Psoas muscle (tissue), 8 donors: Measurements from ENCODE around the gene FAM78B. TPM values are rescaled to one million over a fixed set of nuclear protein-coding genes. Genes with fewer than 3 reads are reported as not detected.

Experiments
- ATAC-seq, 4 donors: fragments of 200-7000 bp; cut with Tn5 transposase; one replicate each; pipeline ENCODE4 v1.9.1; 2020; ENCODE audit warnings: moderate library complexity in 3 of 4, mild to moderate bottlenecking in 2 of 4
- DNase-seq, 2 donors: peaks; one replicate each; pipeline ENCODE4 v3.0.0-alpha.2; 2020
- H3K27ac ChIP-seq: fragments of 200-600 bp; one replicate; pipeline ENCODE4 v1.8.0; 2022
- H3K27me3 ChIP-seq, 3 donors: fragments of 200-600 bp in 1 of 3; one replicate each; pipeline versions ENCODE4 v1.6.1 to v1.8.0; 2013 to 2022; ENCODE audit warnings: low read length in 2 of 3, mild to moderate bottlenecking in 2 of 3, moderate library complexity in 1 of 3; ENCODE audit not compliant: insufficient read depth in 3 of 3
- H3K36me3 ChIP-seq, 2 donors: fragments of 200-600 bp in 1 of 2; one replicate each; pipeline versions ENCODE4 v1.6.1 to v1.8.0; 2013 to 2022; ENCODE audit warnings: low read depth in 1 of 2, mild to moderate bottlenecking in 1 of 2, moderate library complexity in 1 of 2; ENCODE audit not compliant: insufficient read depth in 1 of 2
- H3K4me1 ChIP-seq: fragments of 200-600 bp; one replicate; pipeline ENCODE4 v1.8.0; 2022
- H3K4me3 ChIP-seq: fragments of 200-600 bp; one replicate; pipeline ENCODE4 v1.8.0; 2022; ENCODE audit warnings: mild to moderate bottlenecking
- H3K9me3 ChIP-seq: fragments of 200-600 bp; one replicate; pipeline ENCODE4 v1.8.0; 2022
- CTCF ChIP-seq: fragments of 200-600 bp; IDR thresholded peaks from one replicate; pipeline ENCODE4 v1.8.0; 2022; ENCODE audit warnings: antibody characterized with exemption
- WGBS, 3 donors: extraction: QIAGEN DNeasy Blood & Tissue Kit; methylation state at CpG; one replicate each; pipeline versions ENCODE4 v1.1.6 to v1.1.7; 2013; 5-methylcytosine and 5-hydroxymethylcytosine counted together
- intact Hi-C, 2 donors: fragments of 100-400 bp; cut with DNase I; formaldehyde crosslinking; loops; one replicate each; pipeline versions ENCODE4 v1.11.0 to v1.14.2; 2022
- polyA plus RNA-seq, 3 donors: library from polyadenylated mRNA; stranded (reverse); fragments of 200-250 nt; gene quantifications; one replicate each; pipeline ENCODE4 v1.2.3, GENCODE V29; 2013
- total RNA-seq, 4 donors: library from RNA; stranded (reverse); fragmentation: NEBNext Ultra II Directional in 2 of 4; extraction: Animal tissue kit (Norgen Biotek cat#: 25700) in 2 of 4; gene quantifications; one replicate each; pipeline versions ENCODE4 v1.2.1 to v1.2.4, GENCODE V29; 2021 to 2023
- donor health status: healthy with polysubstance abuse.
- donor health status: DM: no; HTN: no; CAD: no; lungs with moderate emphysema.
- donor health status: Bipolar disorder and iron deficiency.
- donor health status: healthy.
- donor health status: DM: yes; HTN: yes; CAD: no.
- donor health status: DM: no; HTN: no; CAD: no.
- donor health status: DM: no; HTN: no; CAD: no.
- donor health status: DM: yes; HTN: yes; CAD: no.

Gene FAM78B
- total and polyA plus RNA-seq, 7 donors, result 1.6 to 9.8 (median 4.9) TPM

GRCh38 chr1:166063701-166064100 is 103.1 kb downstream of the FAM78B start:
- Histone ChIP-seq H3K27me3 (no peaks in the 10 kb centered on the region), H3K4me3 (no peak overlapping the region), H3K4me1 (no peaks in the 10 kb centered on the region), H3K27ac (no peak overlapping the region), H3K9me3 (no peaks in the 10 kb centered on the region), H3K36me3 (no peaks in the 10 kb centered on the region)
- intact Hi-C loops, result no loop called here
- ATAC-seq, result no peak
- 18 to 27% (median 25%) methylated on average over 1 of the region's 1 CpG for WGBS, 3 donors
- no peak for DNase-seq
- no peak for TF ChIP-seq CTCF

DNA sequence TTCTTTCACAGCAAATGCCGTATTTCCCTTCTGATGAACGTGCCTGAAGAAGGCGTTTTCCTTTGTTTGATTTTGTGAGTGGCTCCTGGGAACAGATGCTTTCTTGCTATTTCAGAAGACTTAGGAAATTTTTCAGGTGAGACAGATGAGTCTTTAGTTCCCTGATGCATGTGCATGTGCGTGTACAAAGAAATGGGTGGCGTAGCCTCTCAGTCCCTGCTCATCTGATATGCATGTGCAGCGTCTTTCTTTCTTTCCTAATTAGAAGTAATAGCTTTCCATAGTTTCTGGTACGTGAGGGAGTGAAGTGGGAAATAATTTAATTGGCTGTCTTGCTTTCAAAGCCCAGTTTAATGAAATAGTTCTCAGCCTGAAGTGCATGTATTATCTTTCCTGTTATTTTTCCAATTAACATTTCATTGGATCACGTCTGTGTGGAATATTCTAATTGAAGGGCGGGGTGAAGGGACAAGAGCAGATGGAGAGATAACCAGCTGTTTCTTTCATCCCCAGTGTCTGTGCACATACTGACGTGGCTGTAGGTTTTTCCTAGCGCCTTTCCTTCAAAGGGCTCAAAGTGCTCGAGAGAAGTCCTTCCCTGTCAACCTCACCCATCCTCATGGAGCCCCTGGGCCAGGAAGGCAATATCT is 104.3 kb downstream of the FAM78B start:
- H3K4me1 ChIP-seq, result no peaks in the 10 kb centered on the region
- 57 to 63% (median 57%) methylated on average over 12 of the region's 12 CpGs for WGBS, 3 donors
- no peak overlapping the region for H3K27ac ChIP-seq
- intact Hi-C loops, result no loop called here
- ATAC-seq, result no peak
- no peaks in the 10 kb centered on the region for H3K36me3 ChIP-seq
- no peak for DNase-seq
- H3K9me3 ChIP-seq, result no peaks in the 10 kb centered on the region
- no peaks in the 10 kb centered on the region for H3K27me3 ChIP-seq
- TF ChIP-seq CTCF, result no peak
- no peak overlapping the region for H3K4me3 ChIP-seq

GRCh38 chr1:166057650-166058049 is 109.2 kb downstream of the FAM78B start:
- DNase-seq, result no peak
- Histone ChIP-seq H3K27me3 (no peaks in the 10 kb centered on the region), H3K4me3 (no peak overlapping the region), H3K36me3 (no peaks in the 10 kb centered on the region), H3K27ac (no peak overlapping the region), H3K4me1 (no peaks in the 10 kb centered on the region), H3K9me3 (no peaks in the 10 kb centered on the region)
- intact Hi-C loops, result no loop called here
- WGBS, 3 donors, result 61 to 81% (median 71%) methylated on average over 5 of the region's 5 CpGs
- TF ChIP-seq CTCF, result no peak
- no peak for ATAC-seq

- intact Hi-C loops, result loop anchor here in 1 of 2 donors (5.0 kb wide), 1 partner anchor 741 kb away; no protein-coding TSS in a partner anchor
- H3K27ac ChIP-seq, result no peak overlapping the region
- no peak for ATAC-seq
- H3K27me3 ChIP-seq, result no peaks in the 10 kb centered on the region
- no peak for DNase-seq
- no peak for TF ChIP-seq CTCF
- no peaks in the 10 kb centered on the region for H3K4me1 ChIP-seq
- 45 to 55% (median 47%) methylated on average over 3 of the region's 3 CpGs for WGBS, 3 donors
- no peak overlapping the region for H3K4me3 ChIP-seq
- no peaks in the 10 kb centered on the region for H3K36me3 ChIP-seq
- no peaks in the 10 kb centered on the region for H3K9me3 ChIP-seq
These were observed 113.4 kb downstream of the FAM78B start for GRCh38 chr1:166053395-166053794.
